GM12801 (cell line): ENCODE measurements around the gene ZNF620.

Experiments used
- CTCF ChIP-seq: IDR thresholded peaks from one replicate; pipeline ENCODE4 v1.5.1; 2011; ENCODE audit warnings: control low read depth; ENCODE audit not compliant: insufficient read length; ENCODE audit errors: extremely low read depth

The ZNF620 gene

GRCh38 chr3:40505599-40506462 is at the start of gene ZNF620:
Gene ZNF620, plus strand, starts transcription at chr3:40506039. Its CDS starts 314 bp downstream, at chr3:40506353.
- TF ChIP-seq CTCF, result no peak

GRCh38 chr3:40456279-40456939 is 49.4 kb upstream of the ZNF620 start:
- no peak for TF ChIP-seq CTCF

- TF ChIP-seq CTCF, result no peak
Measured at GRCh38 chr3:40456940-40457823, 48.7 kb upstream of the ZNF620 start, which contains the start of gene RPL14. Gene RPL14, plus strand, starts transcription at chr3:40457339. Its CDS starts 133 bp downstream, at chr3:40457472.

- TF ChIP-seq CTCF, result no peak
Measured at GRCh38 chr3:40458473-40458872, 47.4 kb upstream of the ZNF620 start.

GRCh38 chr3:40461161-40461560 is 44.7 kb upstream of the ZNF620 start:
- no peak for TF ChIP-seq CTCF

- no peak for TF ChIP-seq CTCF
Measured at GRCh38 chr3:40463579-40463978, 42.3 kb upstream of the ZNF620 start.
